ENCODE results near the gene CRLF3.

The CRLF3 gene

DNA sequence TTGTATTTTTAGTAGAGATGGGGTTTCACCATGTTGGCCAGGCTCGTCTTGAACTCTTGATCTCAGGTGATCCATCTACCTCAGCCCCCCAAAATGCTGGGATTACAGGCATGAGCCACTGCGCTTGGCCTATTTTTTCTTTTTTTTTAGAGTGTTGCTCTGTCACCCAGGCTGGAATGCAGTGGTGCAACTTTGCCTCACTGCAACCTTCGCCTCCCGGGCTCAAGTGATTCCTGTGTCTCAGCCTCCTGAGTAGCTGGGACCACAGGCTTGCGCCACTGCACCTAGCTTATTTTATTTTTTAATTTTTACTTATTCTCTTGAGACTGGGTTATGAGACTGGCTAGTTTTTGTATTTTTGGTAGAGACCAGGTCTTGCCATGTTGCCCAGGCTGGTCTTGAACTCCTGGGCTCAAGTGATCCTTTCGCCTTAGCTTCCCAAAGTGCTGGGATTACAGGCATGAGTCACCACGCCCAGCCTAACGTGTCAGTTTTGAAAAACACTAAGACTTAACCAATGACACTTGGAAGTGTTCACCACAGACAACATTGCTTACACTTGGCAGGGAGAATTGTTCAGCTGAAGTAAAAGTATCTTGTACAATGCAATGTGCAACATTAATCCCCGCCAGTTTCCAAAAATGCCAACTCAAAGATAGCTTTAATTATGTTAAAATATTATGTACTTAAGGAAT is 34.2 kb upstream of the CRLF3 start:
- Histone ChIP-seq H3K27ac (ENCODE audit: extremely low read depth, low read depth, low read length) (no peak overlapping the region), H3K4me1 (ENCODE audit: control insufficient read depth, insufficient read depth, low read length) (no peaks in the 10 kb centered on the region), H3K9me3 (ENCODE audit: control insufficient read depth, insufficient read depth, low read depth, low read length) (no peaks in the 10 kb centered on the region), H3K36me3 (ENCODE audit: control insufficient read depth in 2 of 2, insufficient read depth in 1 of 2, low read length in 2 of 2) (peaks cover 84 to 87% of the 10 kb centered on the region in 2 experiments), H3K4me3 (ENCODE audit: low read depth, low read length) (no peak overlapping the region)
- no peak for TF ChIP-seq ZNF423 (tag by site-specific recombination; IDR thresholded peaks at IDR 0.05)
- TF ChIP-seq ZNF211 (tag by site-specific recombination; IDR thresholded peaks at IDR 0.05; ENCODE audit: low read depth), result no peak
- TF ChIP-seq ZNF664 (tag by site-specific recombination; IDR thresholded peaks at IDR 0.05), result no peak
- TF ChIP-seq, protein P1, sequence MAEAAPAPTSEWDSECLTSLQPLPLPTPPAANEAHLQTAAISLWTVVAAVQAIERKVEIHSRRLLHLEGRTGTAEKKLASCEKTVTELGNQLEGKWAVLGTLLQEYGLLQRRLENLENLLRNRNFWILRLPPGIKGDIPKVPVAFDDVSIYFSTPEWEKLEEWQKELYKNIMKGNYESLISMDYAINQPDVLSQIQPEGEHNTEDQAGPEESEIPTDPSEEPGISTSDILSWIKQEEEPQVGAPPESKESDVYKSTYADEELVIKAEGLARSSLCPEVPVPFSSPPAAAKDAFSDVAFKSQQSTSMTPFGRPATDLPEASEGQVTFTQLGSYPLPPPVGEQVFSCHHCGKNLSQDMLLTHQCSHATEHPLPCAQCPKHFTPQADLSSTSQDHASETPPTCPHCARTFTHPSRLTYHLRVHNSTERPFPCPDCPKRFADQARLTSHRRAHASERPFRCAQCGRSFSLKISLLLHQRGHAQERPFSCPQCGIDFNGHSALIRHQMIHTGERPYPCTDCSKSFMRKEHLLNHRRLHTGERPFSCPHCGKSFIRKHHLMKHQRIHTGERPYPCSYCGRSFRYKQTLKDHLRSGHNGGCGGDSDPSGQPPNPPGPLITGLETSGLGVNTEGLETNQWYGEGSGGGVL (tag by site-specific recombination; IDR thresholded peaks at IDR 0.05), result no peak
- ChIA-PET POLR2A (interaction anchor here (0.7 to 0.8 kb wide), 2 partner anchors 13 to 111 kb away, joined by 3 read pairs; no protein-coding TSS in a partner anchor), CTCF (interaction anchor here (1.0 kb wide), 1 partner anchor 19 kb away, joined by 3 read pairs; no protein-coding TSS in a partner anchor)

GRCh38 chr17:30854146-30854545 is 29.7 kb upstream of the CRLF3 start:
- no peak overlapping the region for H3K27ac ChIP-seq (ENCODE audit: extremely low read depth, low read depth, low read length)
- no peak for TF ChIP-seq WT1 (tag by site-specific recombination; IDR thresholded peaks at IDR 0.05)
- no peak for TF ChIP-seq ZNF221 (tag by site-specific recombination; IDR thresholded peaks at IDR 0.05; ENCODE audit: borderline replicate concordance)
- no peak for TF ChIP-seq REPIN1 (tag by site-specific recombination; IDR thresholded peaks at IDR 0.05; ENCODE audit: low read depth)
- TF ChIP-seq ZNF114 (tag by site-specific recombination; IDR thresholded peaks at IDR 0.05), result no peak
- TF ChIP-seq ZSCAN16 (tag by site-specific recombination; IDR thresholded peaks at IDR 0.05), result no peak
- TF ChIP-seq PATZ1 (tag by site-specific recombination; IDR thresholded peaks at IDR 0.05), result no peak
- ChIA-PET POLR2A (interaction anchor here (0.7 kb wide), 1 partner anchor 30 kb away, joined by 3 read pairs; no protein-coding TSS in a partner anchor), CTCF (interaction anchor here (0.6 kb wide), 1 partner anchor 400 kb away, joined by 4 read pairs; no protein-coding TSS in a partner anchor)
- peaks cover 73 to 81% of the 10 kb centered on the region in 2 experiments for H3K36me3 ChIP-seq (ENCODE audit: control insufficient read depth in 2 of 2, insufficient read depth in 1 of 2, low read length in 2 of 2)
- no peaks in the 10 kb centered on the region for H3K4me1 ChIP-seq (ENCODE audit: control insufficient read depth, insufficient read depth, low read length)
- no peak overlapping the region for H3K4me3 ChIP-seq (ENCODE audit: low read depth, low read length)
- H3K9me3 ChIP-seq (ENCODE audit: control insufficient read depth, insufficient read depth, low read depth, low read length), result no peaks in the 10 kb centered on the region

DNA sequence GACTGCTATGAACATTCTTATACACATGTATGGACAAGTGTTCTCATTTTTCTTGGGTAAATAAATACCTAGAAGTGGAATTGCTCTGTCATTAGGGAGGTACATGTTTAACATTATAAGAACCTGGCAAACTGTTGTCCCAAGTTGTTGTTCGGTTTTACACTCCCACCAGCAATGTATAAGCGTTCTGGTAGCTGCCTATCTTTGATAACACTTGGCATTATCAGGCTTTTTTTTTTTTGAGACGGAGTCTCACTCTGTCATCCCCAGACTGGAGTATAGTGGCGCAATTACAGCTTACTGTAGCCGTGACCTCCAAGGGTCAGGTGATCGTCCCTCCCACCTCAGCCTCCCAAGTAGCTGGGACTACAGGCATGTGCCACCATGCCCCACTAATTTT is 23.5 kb upstream of the CRLF3 start:
- no peak overlapping the region for H3K4me3 ChIP-seq (ENCODE audit: low read depth, low read length)
- no peaks in the 10 kb centered on the region for H3K4me1 ChIP-seq (ENCODE audit: control insufficient read depth, insufficient read depth, low read length)
- H3K9me3 ChIP-seq (ENCODE audit: control insufficient read depth, insufficient read depth, low read depth, low read length), result no peaks in the 10 kb centered on the region
- TF ChIP-seq ZNF416 (tag by site-specific recombination; IDR thresholded peaks at IDR 0.05), result no peak
- H3K27ac ChIP-seq (ENCODE audit: extremely low read depth, low read depth, low read length), result no peak overlapping the region
- peaks cover 76 to 81% of the 10 kb centered on the region in 2 experiments for H3K36me3 ChIP-seq (ENCODE audit: control insufficient read depth in 2 of 2, insufficient read depth in 1 of 2, low read length in 2 of 2)
- ChIA-PET POLR2A (interaction anchor here (0.9 kb wide), 1 partner anchor 15 kb away, joined by 3 read pairs; no protein-coding TSS in a partner anchor), CTCF (no interaction called here)

GRCh38 chr17:30840771-30841170 is 16.3 kb upstream of the CRLF3 start:
- POLR2A ChIA-PET, result interaction anchor here (1.7 kb wide), 1 partner anchor 16 kb away, joined by 5 read pairs; no protein-coding TSS in a partner anchor
- CTCF ChIA-PET, result interaction anchor here (0.6 to 0.9 kb wide), 2 partner anchors 15 to 52 kb away, joined by 3 read pairs; no protein-coding TSS in a partner anchor
- H3K36me3 ChIP-seq (ENCODE audit: control insufficient read depth in 2 of 2, insufficient read depth in 1 of 2, low read length in 2 of 2), result peaks cover 83 to 99% of the 10 kb centered on the region in 2 experiments
- H3K4me1 ChIP-seq (ENCODE audit: control insufficient read depth, insufficient read depth, low read length), result no peaks in the 10 kb centered on the region
- TF ChIP-seq ZNF140 (tag by site-specific recombination; IDR thresholded peaks at IDR 0.05), result no peak
- no peak for TF ChIP-seq ZBTB10 (tag by site-specific recombination; IDR thresholded peaks at IDR 0.05)
- no peak for TF ChIP-seq ZNF394 (tag by site-specific recombination; IDR thresholded peaks at IDR 0.05; ENCODE audit: borderline replicate concordance)
- no peak for TF ChIP-seq ZFP37 (tag by site-specific recombination; IDR thresholded peaks at IDR 0.05)
- TF ChIP-seq ZNF114 (tag by site-specific recombination; IDR thresholded peaks at IDR 0.05), result no peak
- no peak overlapping the region for H3K27ac ChIP-seq (ENCODE audit: extremely low read depth, low read depth, low read length)
- H3K9me3 ChIP-seq (ENCODE audit: control insufficient read depth, insufficient read depth, low read depth, low read length), result no peaks in the 10 kb centered on the region
- H3K4me3 ChIP-seq (ENCODE audit: low read depth, low read length), result no peak overlapping the region

Measured in HEK293 (cell line).